Neural progenitor cell (in vitro differentiated cells): ENCODE results near the gene CAMK1D.

Source experiments
- CTCF ChIP-seq: fragments of 200-600 bp; sonication (generic); IDR thresholded peaks from 2 replicates; pipeline ENCODE4 v1.5.1; 2017; ENCODE audit warnings: antibody characterized with exemption, mild to moderate bottlenecking
- EZH2 ChIP-seq: fragments of 200-600 bp; sonication (generic); IDR thresholded peaks from 2 replicates; pipeline ENCODE4 v1.6.1; 2017; ENCODE audit warnings: antibody characterized with exemption, mild to moderate bottlenecking, moderate library complexity
- EZH2phosphoT487 ChIP-seq: fragments of 200-600 bp; sonication (generic); IDR thresholded peaks from 2 replicates; pipeline ENCODE4 v1.6.1; 2017; ENCODE audit warnings: antibody characterized with exemption

DNA sequence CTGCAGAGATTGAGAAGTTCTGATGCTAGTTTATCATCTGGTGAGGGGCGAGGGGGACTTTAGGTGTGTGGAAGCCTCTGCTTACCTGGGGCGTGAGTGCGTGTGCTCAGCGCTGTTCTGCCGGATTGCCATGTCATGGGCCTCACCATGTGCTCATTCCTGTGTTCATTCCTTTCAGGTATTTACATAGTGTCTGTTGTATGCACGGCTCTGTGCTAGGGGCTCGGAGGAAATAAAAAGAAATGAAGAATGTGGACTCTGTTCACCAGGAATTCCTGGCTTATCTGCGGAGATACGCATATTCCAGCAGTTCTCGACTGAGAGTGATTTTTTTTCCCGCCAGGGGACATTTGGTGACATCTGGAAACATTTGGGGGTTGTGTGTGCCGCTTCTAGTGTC, 152.0 kb downstream of the CAMK1D start:
- TF ChIP-seq CTCF (no peak), EZH2 (no peak), EZH2phosphoT487 (no peak)
